Osteoblast (primary cell): ENCODE measurements around the gene ST8SIA3. TPM values are rescaled to one million over a fixed set of nuclear protein-coding genes. Genes with fewer than 3 reads are reported as not detected.

ENCODE experiments used
- DNase-seq: peaks from one replicate; pipeline ENCODE4 v3.0.0; 2011; ENCODE audit warnings: low spot score, mixed read lengths; ENCODE audit not compliant: insufficient read length; ENCODE audit errors: missing footprints
- H2AFZ ChIP-seq: 2 replicates; pipeline ENCODE4 v1.6.0; 2011; ENCODE audit warnings: mild to moderate bottlenecking, low read length
- H3K27ac ChIP-seq: 2 replicates; pipeline ENCODE4 v1.5.1; 2011; ENCODE audit warnings: mild to moderate bottlenecking, low read depth, low read length, moderate library complexity
- H3K27me3 ChIP-seq: 2 replicates; pipeline ENCODE4 v1.6.0; 2012; ENCODE audit warnings: mild to moderate bottlenecking, control low read depth, inconsistent platforms, low read length, moderate library complexity; ENCODE audit not compliant: insufficient read depth
- H3K36me3 ChIP-seq: 2 replicates; pipeline ENCODE4 v1.5.1; 2011; ENCODE audit warnings: mild to moderate bottlenecking, low read length, control low read depth, moderate library complexity; ENCODE audit not compliant: insufficient read depth
- H3K4me1 ChIP-seq: 2 replicates; pipeline ENCODE4 v1.5.1; 2011; ENCODE audit warnings: mild to moderate bottlenecking, low read length, control low read depth, moderate library complexity; ENCODE audit not compliant: insufficient read depth
- H3K4me2 ChIP-seq: 2 replicates; pipeline ENCODE4 v1.6.0; 2011; ENCODE audit warnings: mild to moderate bottlenecking, low read length; ENCODE audit not compliant: insufficient read depth
- H3K4me3 ChIP-seq: fragments of 200-600 bp; sonication (generic); 3 replicates; pipeline ENCODE4 v1.5.1; 2012; ENCODE audit warnings: mild to moderate bottlenecking, low read length, inconsistent platforms; ENCODE audit not compliant: insufficient read depth
- H3K79me2 ChIP-seq: 2 replicates; pipeline ENCODE4 v1.6.0; 2012; ENCODE audit warnings: mild to moderate bottlenecking, low read length, control low read depth, inconsistent platforms; ENCODE audit not compliant: insufficient read depth
- H3K9me3 ChIP-seq: 2 replicates; pipeline ENCODE4 v1.5.1; 2011; ENCODE audit warnings: low read depth, low read length, control low read depth
- H4K20me1 ChIP-seq: 2 replicates; pipeline ENCODE4 v1.6.0; 2012; ENCODE audit warnings: mild to moderate bottlenecking, low read length, control low read depth; ENCODE audit not compliant: insufficient read depth
- CTCF ChIP-seq: IDR thresholded peaks from 2 replicates; pipeline ENCODE4 v1.5.1; 2011; ENCODE audit warnings: mild to moderate bottlenecking, low read depth, low read length, moderate library complexity; ENCODE audit errors: extremely low read depth
- total RNA-seq: library from RNA; depleted of rRNA; stranded (reverse); fragments of >200 nt; gene quantifications from 2 replicates; pipeline ENCODE4 v1.2.3, GENCODE V29; 2012

The ST8SIA3 gene
- total RNA-seq, 1 donor = not detected

GRCh38 chr18:57397440-57398132 lies 45.2 kb downstream of the ST8SIA3 start:
- Histone ChIP-seq H3K27me3 (no peaks in the 10 kb centered on the region), H4K20me1 (no peaks in the 10 kb centered on the region), H3K79me2 (no peaks in the 10 kb centered on the region), H3K4me2 (no peak overlapping the region), H3K4me3 (no peak overlapping the region), H3K36me3 (no peaks in the 10 kb centered on the region), H2AFZ (no peak overlapping the region), H3K4me1 (no peaks in the 10 kb centered on the region), H3K27ac (no peak overlapping the region), H3K9me3 (no peaks in the 10 kb centered on the region)
- no peak for DNase-seq
- no peak for TF ChIP-seq CTCF

GRCh38 chr18:57404345-57404744 lies 52.0 kb downstream of the ST8SIA3 start:
- no peaks in the 10 kb centered on the region for H3K79me2 ChIP-seq
- H3K4me3 ChIP-seq = no peak overlapping the region
- no peak overlapping the region for H2AFZ ChIP-seq
- H3K4me1 ChIP-seq = no peaks in the 10 kb centered on the region
- no peak for DNase-seq
- no peaks in the 10 kb centered on the region for H3K9me3 ChIP-seq
- no peak overlapping the region for H3K4me2 ChIP-seq
- H3K27me3 ChIP-seq = no peaks in the 10 kb centered on the region
- H3K36me3 ChIP-seq = no peaks in the 10 kb centered on the region
- no peak for TF ChIP-seq CTCF
- no peaks in the 10 kb centered on the region for H4K20me1 ChIP-seq
- no peak overlapping the region for H3K27ac ChIP-seq

GRCh38 chr18:57409650-57410049 lies 57.3 kb downstream of the ST8SIA3 start:
- no peak for DNase-seq
- H3K9me3 ChIP-seq = no peaks in the 10 kb centered on the region
- H2AFZ ChIP-seq = no peak overlapping the region
- no peaks in the 10 kb centered on the region for H3K4me1 ChIP-seq
- no peak overlapping the region for H3K4me2 ChIP-seq
- no peak for TF ChIP-seq CTCF
- H3K27me3 ChIP-seq = no peaks in the 10 kb centered on the region
- no peak overlapping the region for H3K4me3 ChIP-seq
- H3K36me3 ChIP-seq = no peaks in the 10 kb centered on the region
- no peaks in the 10 kb centered on the region for H4K20me1 ChIP-seq
- H3K27ac ChIP-seq = no peak overlapping the region
- no peaks in the 10 kb centered on the region for H3K79me2 ChIP-seq

GRCh38 chr18:57410749-57411148 lies 58.4 kb downstream of the ST8SIA3 start:
- no peak for TF ChIP-seq CTCF
- H3K79me2 ChIP-seq = no peaks in the 10 kb centered on the region
- DNase-seq = no peak
- no peak overlapping the region for H3K27ac ChIP-seq
- no peak overlapping the region for H3K4me3 ChIP-seq
- no peak overlapping the region for H3K4me2 ChIP-seq
- H3K4me1 ChIP-seq = no peaks in the 10 kb centered on the region
- no peaks in the 10 kb centered on the region for H3K36me3 ChIP-seq
- no peaks in the 10 kb centered on the region for H3K9me3 ChIP-seq
- no peaks in the 10 kb centered on the region for H3K27me3 ChIP-seq
- H4K20me1 ChIP-seq = no peaks in the 10 kb centered on the region
- H2AFZ ChIP-seq = no peak overlapping the region
